GM18526 (cell line): ENCODE measurements around the gene TRAPPC5.

Source experiments
- POLR2A ChIP-seq: IDR thresholded peaks from 3 replicates; pipeline ENCODE4 v1.6.1; 2011; ENCODE audit not compliant: insufficient read length; ENCODE audit errors: extremely low read depth

Gene TRAPPC5

DNA sequence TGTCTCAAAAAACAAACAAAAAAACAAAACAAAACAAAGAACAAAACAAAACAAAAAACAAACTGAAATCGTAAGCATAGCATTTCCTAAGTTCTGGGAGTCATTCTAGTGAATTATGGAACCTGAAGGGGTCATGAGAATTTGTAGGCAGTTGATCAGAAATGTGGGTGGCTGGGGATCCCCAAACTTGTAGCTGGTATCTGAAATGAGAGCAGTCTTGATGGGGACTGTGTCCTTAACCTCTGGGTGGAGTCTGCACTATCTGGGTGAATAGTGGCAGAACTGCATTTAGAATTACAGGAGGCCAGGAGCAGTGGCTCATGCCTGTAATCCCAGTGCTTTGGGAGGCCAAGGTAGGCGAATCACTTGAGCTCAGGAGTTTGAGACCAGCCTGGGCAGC, 45.2 kb downstream of the TRAPPC5 start:
- no peak for TF ChIP-seq POLR2A

- no peak for TF ChIP-seq POLR2A
Observed at GRCh38 chr19:7729211-7729610, 48.6 kb downstream of the TRAPPC5 start.

GRCh38 chr19:7729831-7730285, 49.2 kb downstream of the TRAPPC5 start:
- TF ChIP-seq POLR2A, result no peak

DNA sequence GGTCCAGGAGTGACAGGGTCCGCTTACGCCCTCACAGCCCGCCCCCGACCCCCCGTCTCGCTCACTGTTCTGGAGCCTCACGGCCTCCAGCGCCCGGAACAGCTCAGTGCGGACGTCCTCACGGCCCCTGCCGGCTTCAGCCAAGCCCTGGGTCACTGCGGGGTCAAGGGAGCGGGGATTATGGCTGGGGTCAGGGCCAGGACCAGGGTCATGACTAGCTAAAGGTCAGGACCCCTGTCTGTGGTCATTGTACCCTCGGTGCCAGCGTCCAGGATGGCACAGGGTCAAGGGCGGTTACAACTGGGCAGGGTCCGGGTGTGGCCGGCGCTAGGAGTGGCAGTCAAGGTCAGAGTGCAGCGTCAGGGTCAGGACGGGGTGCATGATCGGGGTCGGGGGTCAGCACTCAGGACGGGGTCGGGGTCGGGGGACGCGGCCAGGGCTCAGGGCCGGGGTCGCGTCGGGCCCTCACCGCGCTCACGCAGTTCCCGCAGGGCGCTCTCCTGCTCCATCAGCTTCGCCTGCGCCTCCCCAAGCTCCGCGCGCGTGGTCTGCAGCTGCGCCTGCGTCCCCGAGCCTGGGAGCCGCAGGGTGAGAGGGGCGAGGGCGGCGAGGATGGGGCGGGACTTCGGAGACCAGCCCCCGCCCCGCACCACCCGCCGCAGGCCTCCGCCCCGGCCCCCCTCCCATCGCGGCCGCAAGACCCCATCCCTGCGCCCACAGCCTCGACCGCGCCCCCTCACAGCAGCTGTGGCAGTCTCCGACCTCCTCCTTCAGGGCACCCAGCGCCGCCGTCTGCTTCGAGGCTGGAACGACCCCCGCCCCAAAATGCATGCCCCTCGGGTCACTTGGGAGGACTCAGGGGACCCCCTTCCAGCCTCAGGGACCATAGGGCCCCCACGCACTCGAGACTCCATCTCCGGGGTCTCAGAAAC, 49.9 kb downstream of the TRAPPC5 start:
- TF ChIP-seq POLR2A, result no peak

- TF ChIP-seq POLR2A, result no peak
Observed at GRCh38 chr19:7731218-7731595, 50.6 kb downstream of the TRAPPC5 start.

- TF ChIP-seq POLR2A, result no peak
Observed at GRCh38 chr19:7731615-7732014, 51.0 kb downstream of the TRAPPC5 start.

GRCh38 chr19:7732045-7732444, 51.4 kb downstream of the TRAPPC5 start, which contains the start of gene CLEC4G:
TSS of gene CLEC4G (minus strand) at chr19:7732110. CDS start at chr19:7732102, 8 bp downstream.
- TF ChIP-seq POLR2A, result no peak

GRCh38 chr19:7733376-7733775, 52.7 kb downstream of the TRAPPC5 start:
- TF ChIP-seq POLR2A, result no peak

DNA sequence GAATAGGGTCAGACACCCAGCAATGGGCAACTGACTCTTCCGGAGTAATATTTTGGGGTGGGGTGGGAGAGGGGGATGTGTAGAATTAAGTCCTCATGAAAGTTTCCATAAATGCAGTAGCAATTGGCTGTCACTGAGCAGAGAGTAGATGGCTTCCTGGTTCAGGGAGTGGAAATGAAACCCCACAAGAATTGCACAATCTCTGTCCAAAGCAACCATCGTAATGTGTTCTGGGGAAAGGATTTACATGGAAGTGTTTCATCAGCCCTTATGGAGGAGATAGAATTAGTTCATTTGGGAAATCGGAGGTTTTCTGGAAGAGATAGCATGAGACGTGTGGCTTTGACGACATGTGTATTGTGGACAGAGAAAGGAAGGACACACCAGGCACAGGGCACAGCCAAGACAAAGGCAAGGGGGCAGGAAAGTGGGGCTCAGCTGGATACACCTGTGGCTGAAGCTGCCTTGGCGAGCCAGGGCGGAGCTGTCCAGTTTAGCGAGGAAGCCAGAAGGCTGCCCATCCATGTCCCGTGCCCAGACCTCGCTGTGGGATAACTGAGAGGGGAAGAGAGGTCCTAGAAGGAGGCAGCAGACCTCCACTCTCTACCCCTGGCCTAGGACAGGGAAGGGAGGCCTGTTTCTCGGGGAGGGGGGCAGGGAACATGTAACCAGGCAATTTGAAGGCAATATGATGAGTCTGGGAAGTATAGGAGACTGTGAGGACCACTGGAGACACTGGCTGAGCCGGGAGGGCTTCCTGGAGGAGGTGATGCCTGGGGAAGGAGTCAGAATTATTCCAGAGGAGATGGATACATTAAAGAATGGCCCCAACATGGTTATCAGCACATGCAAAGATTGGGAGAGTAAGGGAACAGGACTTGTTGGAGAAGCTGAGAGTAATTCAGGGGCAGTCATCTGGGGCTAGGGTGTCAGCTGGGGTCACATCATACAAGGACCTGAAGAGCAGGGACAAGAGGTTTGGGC, 53.9 kb downstream of the TRAPPC5 start:
- no peak for TF ChIP-seq POLR2A

DNA sequence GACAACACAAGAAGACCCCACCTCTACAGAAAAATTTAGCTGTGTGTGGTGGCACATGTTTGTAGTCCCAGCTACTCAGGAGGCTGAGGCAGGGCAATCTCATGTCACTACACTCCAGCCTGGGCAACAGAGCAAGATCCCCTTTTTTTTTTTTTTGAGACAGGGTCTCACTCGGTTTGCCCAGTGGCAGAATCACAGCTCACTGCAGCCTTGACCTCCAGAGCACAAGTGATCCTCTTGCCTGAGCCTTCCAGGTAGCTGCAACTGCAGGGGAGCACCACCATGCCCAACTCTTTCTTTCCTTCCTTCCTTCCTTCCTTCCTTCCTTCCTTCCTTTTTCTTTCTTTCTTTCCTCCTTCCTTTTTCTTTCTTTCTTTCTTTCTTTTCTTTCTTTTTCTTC, 55.5 kb downstream of the TRAPPC5 start:
- no peak for TF ChIP-seq POLR2A

- no peak for TF ChIP-seq POLR2A
Observed at GRCh38 chr19:7737215-7737614, 56.6 kb downstream of the TRAPPC5 start.
